ENCODE measurements around the gene PARD3B. TPM values are rescaled to one million over a fixed set of nuclear protein-coding genes. Genes with fewer than 3 reads are reported as not detected.

Gene PARD3B
- total RNA-seq, 1 donor from 2014 or later: 9.3 TPM

DNA sequence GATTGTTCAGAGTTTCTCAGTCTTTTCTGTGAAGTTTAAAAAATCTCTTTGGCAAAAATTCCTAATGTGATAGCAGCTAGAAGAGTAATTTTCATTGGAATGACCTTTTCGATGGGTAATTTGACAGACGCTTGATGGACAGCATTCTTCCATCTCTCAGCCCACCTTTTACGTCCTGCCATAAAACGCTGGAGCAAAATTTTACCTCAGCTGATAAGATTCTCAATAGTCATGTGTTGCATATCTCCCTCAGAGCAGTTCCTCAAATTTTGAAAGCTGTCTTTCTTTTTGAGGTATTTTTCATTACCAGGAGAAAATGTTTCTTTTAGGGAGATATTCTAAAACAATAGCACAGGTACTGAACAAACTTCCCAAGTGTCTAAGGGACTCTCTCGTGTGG, 441.4 kb downstream of the PARD3B start:
- DNase-seq (ENCODE audit: low spot score): no peak
- no peak for ATAC-seq

DNA sequence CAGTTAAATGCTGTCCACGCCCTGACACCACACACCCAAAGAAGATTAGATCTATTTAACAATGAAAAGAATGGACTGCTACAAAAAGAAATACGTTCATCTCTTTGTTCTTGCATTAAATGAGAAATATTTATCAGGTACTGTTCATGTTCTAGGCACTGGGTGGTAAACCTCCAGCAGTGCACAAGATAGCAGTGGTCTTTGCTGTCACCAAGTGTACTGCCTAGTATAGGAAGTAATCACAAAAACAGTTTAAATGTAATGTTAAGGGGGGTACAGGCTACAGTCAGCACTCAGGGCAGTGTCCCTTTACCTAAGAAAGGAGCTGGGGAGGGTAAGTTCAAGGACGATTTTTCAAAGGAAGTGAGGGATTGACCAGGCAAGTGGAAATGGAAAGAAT, 443.6 kb downstream of the PARD3B start:
- DNase-seq (ENCODE audit: low spot score) (no peak), ATAC-seq (no peak)

- DNase-seq (ENCODE audit: low spot score) (no peak), ATAC-seq (no peak)
These were observed 444.6 kb downstream of the PARD3B start for GRCh38 chr2:204989877-204990276.

DNA sequence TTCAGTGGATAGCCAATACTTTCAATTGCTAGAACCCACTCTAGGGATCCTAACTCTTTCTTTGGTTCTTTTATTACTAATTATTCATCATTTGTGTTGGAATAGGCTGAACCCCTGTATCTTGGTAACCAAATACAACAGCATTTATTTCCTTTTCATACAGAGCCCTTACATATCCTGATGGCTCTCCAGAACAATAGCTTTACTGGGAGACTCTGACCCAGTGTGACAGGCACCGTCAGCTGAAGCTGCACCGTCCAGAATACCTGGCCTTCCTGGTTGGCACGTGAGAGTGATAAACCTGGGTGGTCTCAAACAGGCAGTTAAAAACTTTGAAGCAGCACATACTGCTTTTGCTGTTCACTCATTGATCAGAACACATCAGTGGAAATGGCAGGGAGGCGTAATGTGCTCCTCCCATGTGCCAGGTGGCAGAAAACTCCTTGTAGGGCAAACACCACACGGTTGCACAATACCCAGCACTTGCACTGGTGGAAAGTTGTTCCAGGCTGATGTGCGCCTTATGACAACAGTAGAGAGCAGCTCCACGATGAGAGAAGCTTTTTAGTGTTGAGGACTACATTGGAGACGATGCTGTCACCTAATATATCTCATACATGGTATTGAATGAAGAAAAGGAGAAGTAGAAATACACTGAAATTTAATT, 456.2 kb downstream of the PARD3B start:
- no peak for DNase-seq (ENCODE audit: low spot score)

DNA sequence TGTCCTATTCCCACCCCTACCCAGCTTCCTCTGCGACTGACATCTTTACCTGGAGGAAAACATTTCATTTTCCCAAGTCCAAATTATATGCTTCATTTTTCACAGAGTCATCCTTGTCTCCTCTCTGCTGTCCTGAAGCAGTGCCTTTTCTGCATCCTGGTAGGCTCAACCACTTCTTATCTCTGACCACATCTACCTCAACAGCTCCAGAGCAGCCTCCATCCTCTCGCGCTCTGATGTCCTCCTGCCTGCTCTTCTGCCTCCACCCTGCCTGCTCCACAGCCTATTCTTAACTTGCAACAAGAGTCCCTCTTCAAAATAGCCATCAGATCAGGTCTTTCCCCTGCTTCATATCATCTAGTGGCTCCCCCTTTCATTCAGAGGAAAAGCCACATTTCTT, 457.1 kb downstream of the PARD3B start:
- no peak for DNase-seq (ENCODE audit: low spot score)
- ATAC-seq: no peak

More for the DNA sequence above, 456.2 kb downstream of the PARD3B start:
- peak; percentile 67 for ATAC-seq

- DNase-seq (ENCODE audit: low spot score) (no peak), ATAC-seq (no peak)
These were observed 458.0 kb downstream of the PARD3B start for GRCh38 chr2:205003288-205003687.

DNA sequence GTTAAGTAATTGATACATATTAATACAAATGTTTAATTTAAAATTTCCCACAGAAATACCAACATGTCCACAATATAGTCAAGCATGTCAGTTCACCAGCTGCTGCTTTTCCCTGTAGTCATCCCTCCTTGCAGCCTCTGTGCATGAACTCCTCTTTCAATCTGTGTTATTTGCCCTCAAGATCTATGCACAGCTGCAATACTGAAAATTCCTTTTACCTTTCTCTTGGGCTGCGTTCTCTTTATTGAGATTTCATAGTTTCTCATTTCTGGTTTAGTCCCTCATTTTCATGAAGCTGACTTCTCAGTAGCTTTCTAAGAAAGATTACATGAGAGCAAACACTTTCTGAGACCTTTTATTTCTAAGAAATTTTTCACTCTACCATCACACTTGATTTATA, 464.9 kb downstream of the PARD3B start:
- DNase-seq (ENCODE audit: low spot score): no peak
- no peak for ATAC-seq

GRCh38 chr2:205011031-205011430, 465.8 kb downstream of the PARD3B start:
- no peak for DNase-seq (ENCODE audit: low spot score)
- ATAC-seq: no peak

DNA sequence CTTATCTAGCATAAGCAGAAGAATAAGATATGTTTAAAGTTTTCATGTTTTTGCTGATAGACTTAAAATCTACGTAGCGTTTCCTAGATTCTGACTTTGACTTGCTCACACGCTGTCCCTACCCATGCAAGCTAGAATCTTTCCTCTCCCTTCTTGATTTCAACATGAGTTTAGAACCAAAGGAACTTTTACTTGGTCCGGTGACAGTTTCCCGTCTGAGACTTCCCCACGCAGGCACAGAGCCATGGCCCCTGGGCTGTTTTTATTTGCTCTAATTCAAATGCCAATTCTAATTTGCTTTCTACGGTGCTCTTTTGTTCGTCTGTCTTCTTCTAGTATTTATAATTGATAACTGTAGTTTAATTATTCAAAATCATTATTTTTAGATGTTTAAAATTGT, 467.7 kb downstream of the PARD3B start:
- no peak for ATAC-seq
- DNase-seq (ENCODE audit: low spot score): no peak

DNA sequence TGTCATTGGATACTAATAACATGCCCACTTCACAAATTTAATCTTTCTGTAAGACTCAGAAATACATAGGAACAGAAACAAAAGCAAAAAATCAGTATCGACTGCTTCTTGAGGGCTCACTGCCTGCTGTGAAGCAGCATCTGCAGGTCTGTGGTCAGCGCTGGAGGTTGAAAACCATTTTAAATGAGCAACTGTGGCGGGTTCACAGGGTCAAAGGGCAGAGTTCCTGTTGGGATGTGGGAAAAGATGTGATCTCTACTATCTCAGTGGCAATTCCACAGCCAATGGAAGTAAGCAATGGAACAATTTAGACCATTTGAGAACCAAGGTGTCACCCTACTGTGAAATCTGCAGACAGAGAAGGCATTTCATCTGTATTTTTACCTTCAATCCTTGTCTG, 468.3 kb downstream of the PARD3B start:
- no peak for ATAC-seq
- DNase-seq (ENCODE audit: low spot score): no peak

DNA sequence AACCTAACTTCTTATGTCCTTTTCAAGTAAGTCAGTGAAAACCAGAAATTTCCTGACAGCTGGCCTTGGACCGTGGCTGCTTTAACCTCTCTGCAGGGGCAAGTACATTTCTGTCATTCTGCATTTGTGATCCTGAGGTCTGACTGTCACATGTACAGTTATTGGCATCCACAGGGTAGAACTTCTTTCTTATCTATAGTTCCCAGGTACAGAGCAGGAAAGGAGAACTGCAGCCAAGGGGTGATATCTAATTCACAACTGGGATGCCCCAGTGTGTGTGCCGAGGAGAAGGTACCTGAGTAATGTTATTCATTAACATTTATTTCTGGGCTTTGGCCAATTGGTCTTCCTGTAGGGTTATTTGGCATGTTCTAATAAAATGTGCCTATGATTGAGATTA, 468.9 kb downstream of the PARD3B start:
- ATAC-seq: no peak
- DNase-seq (ENCODE audit: low spot score): no peak

GRCh38 chr2:205017381-205017780, 472.1 kb downstream of the PARD3B start:
- ATAC-seq (no peak), DNase-seq (ENCODE audit: low spot score) (no peak)

DNA sequence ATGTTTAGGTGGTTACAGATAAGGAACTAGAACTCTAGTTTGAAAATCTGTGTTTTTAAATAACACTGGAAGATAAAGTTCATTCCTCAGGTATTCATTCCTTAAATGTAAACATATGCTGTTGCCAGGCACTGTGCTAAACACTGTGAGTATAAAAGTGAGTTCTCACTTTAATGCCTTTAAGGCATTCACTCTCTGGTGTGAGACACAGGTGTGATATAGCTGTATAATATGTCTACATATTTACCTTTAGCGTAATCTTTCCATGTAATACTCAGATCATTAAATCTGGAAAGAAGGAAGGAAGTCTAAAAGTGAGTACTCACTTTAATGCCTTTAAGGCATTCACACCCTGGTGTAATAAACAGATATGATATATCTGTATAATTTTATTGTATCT, 472.6 kb downstream of the PARD3B start:
- DNase-seq (ENCODE audit: low spot score) (no peak), ATAC-seq (no peak)

GRCh38 chr2:205020673-205021072, 475.4 kb downstream of the PARD3B start:
- ATAC-seq: peak; percentile 85
- no peak for DNase-seq (ENCODE audit: low spot score)

GRCh38 chr2:205022841-205023240, 477.6 kb downstream of the PARD3B start:
- ATAC-seq: peak; percentile 78
- no peak for DNase-seq (ENCODE audit: low spot score)

- no peak for DNase-seq (ENCODE audit: low spot score)
- no peak for ATAC-seq
These were observed 479.7 kb downstream of the PARD3B start for GRCh38 chr2:205024822-205025518.

DNA sequence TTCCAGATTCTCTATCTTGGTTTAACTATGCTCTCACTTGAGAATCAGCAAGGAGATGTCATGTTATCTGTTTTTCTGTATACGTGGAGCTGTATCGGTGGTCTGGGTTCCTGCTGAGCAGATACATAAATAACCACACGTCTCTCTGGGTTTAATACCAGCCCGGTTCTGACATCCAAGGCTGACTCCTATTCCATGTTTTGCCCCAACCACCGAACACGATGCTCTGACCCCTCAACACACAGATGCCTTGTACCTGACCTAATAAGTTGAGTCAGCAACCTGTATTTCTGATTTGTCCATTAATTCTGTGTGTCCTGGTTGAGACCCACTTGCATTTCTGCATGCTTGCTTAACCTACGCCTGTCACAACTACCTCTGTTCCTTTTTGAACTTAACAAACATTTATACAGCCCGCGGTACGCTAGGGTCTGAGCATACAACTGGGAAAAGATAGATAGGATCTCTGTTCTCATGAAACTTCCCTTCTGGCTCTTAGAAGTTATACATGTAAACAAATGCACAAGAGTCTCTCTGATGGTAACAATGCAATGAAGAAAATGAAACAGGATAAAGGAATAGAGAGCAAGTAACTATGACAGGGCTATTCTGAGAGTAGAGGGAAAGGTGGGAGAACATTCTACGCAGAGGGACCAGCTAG, 480.4 kb downstream of the PARD3B start:
- no peak for ATAC-seq
- DNase-seq (ENCODE audit: low spot score): no peak

DNA sequence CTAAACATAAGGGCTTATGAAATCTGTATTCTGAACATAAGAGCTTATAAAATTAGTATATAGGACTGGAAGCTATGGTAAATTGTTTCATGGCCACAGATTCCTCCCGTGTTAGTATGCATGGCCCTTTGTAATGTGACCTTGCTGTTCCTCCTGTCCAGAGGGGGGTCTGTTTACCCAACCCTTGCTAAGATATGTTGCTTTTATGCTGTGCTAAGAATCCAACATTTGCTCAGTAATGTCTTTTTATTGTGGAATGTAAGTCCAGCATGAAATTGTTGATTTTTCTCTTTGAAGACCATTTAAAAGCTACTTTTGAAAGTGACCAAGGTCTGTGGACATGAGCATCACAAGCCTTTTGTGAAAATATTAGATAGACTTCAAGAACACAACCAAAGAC, 485.4 kb downstream of the PARD3B start:
- no peak for ATAC-seq
- DNase-seq (ENCODE audit: low spot score): no peak

DNA sequence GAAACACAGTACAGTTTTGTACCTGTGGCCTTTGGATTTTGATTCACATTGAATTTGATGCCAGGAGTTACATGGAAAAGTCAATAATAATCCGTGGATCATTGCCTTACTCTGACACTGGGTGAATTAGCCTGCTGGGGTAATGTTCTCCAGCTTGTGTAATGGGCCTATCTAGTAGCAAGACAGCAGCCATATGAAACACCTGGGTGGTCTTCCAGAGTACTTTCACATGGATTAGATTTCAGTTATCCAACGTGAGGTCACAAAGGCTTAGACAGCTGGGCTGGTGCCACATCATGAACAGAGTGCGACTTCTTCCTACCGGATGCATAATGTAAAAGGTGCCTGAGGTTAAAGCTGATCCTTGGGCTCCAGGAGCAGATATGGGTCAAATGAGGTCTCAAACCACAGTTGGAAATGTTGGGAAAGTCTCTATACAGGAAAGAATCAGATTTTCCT, 486.8 kb downstream of the PARD3B start:
- peak; percentile 52 for DNase-seq (ENCODE audit: low spot score)
- ATAC-seq: peak; percentile 95

GRCh38 chr2:205033431-205033830, 488.2 kb downstream of the PARD3B start:
- ATAC-seq (no peak), DNase-seq (ENCODE audit: low spot score) (no peak)

GRCh38 chr2:205034034-205034433, 488.8 kb downstream of the PARD3B start:
- ATAC-seq: no peak
- DNase-seq (ENCODE audit: low spot score): no peak

GRCh38 chr2:205040323-205040722, 495.0 kb downstream of the PARD3B start:
- no peak for DNase-seq (ENCODE audit: low spot score)
- ATAC-seq: no peak

Data from left lobe of liver (tissue), 2 donors.